GM19035 (cell line): ENCODE measurements around the gene RNF151.
A peak's percentile ranks its signal among the peaks of the same experiment; 100 is the strongest.
"Not testable (repeated sequence)": the region's sequence is repeated elsewhere in the genome, so short reads cannot be mapped to it uniquely, and the experiment has no call there.

Experiments used
- ATAC-seq: cut with Tn5 transposase; IDR thresholded peaks from one replicate; pipeline ENCODE4 v1.9.1; 2021; ENCODE audit not compliant: unreplicated experiment

Gene RNF151

GRCh38 chr16:1958715-1959268 is 7.9 kb upstream of the RNF151 start:
- ATAC-seq = no peak

GRCh38 chr16:1959269-1960039 is 7.2 kb upstream of the RNF151 start, which contains the start of gene NDUFB10:
TSS of gene NDUFB10 (plus strand) at chr16:1959538. CDS start at chr16:1959625, 87 bp downstream.
- ATAC-seq = peak; percentile 74

- ATAC-seq = no peak
Observed at GRCh38 chr16:1960665-1961630, 5.7 kb upstream of the RNF151 start.

DNA sequence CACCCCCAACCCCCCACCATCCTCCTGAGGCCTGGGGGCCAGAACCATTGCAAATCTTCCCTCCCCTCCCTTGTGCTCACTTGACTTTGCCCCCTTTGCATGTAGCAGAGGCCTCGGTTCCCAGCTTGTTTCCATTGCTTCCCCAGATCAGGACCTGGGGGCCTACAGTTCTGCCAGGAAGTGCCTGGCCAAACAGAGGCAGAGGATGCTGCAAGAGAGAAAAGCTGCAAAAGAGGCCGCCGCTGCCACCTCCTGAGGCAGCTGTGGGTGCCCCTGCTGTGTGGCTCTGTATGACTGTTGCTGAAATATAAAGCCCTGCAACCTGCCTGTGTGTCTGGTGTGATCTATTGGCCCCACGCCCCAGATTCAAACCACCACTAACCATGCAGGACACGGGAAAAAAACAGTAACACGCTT is 5.0 kb upstream of the RNF151 start:
- no peak for ATAC-seq

GRCh38 chr16:1962161-1963153 is 4.2 kb upstream of the RNF151 start:
- ATAC-seq = not testable (repeated sequence)

- ATAC-seq = no peak
Observed at GRCh38 chr16:1963806-1964505, 2.7 kb upstream of the RNF151 start.

GRCh38 chr16:1964506-1965395 is 1.9 kb upstream of the RNF151 start, which contains the start of gene RPS2:
TSS of gene RPS2 (minus strand) at chr16:1964826. CDS start at chr16:1964625, 201 bp downstream.
- ATAC-seq = peak; percentile 88

DNA sequence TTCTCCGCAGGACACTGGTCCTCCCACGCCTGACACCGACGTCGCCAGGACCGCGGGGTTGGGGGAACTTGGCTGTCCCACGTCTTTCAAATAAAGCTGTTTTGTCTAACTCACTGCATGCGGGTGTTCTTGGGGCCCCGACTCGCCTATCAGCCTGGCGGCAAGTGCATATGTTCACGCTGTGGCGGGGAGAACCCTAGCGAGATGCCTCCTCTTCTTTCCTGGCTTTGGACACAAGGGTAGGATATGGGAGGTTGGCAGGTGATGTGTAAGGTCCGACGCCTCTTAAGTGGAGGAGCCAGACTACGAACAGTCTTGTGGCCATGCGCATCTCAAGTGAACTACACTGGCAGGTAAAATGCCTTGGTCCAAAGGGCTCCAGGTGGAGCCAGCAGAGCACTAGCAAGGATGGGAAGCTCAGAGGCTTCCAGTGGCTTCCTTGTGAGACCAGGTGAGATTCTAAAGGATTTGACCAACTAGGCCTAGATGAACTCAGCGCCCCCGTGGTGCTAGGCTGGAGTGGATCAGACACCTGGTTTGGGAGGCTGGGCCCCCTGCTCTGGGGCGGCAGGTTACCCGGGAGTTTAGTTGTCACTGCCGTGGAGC is 1.2 kb upstream of the RNF151 start:
- no peak for ATAC-seq

DNA sequence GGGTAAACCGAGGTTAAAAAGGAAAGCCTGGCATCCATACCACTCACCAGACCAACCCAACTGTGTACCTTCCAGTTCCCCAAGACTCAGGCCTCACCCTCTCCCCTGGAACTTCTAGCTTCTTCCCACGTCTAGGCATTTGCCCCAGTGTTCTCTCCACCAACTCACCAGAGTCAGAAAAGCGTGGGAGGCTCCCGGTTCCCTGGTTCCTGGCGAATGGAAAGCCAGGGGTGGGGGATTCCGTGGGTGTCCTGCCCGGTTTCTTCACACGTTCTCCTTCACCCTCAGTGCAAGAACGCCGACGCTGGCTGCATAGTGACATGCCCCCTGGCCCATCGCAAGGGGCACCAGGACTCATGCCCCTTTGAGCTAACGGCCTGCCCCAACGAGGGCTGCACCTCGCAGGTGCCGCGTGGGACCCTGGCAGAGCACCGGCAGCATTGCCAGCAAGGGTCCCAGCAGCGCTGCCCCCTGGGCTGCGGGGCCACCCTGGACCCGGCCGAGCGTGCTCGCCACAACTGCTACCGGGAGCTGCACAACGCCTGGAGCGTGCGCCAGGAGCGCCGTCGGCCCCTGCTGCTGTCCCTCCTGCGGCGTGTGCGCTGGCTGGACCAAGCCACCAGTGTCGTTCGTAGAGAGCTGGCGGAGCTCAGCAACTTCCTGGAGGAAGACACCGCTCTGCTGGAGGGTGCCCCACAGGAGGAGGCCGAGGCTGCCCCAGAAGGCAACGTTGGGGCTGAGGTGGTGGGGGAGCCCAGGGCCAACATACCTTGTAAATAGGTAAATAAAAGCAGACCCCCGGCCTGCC is 1.7 kb downstream of the RNF151 start:
- no peak for ATAC-seq

GRCh38 chr16:1971796-1972489 is 5.3 kb downstream of the RNF151 start, which contains the start of gene TBL3:
TSS of gene TBL3 (plus strand) at chr16:1972053. CDS start at chr16:1972165, 112 bp downstream.
- ATAC-seq = peak; percentile 72

- ATAC-seq = peak; percentile 12
Observed at GRCh38 chr16:1972490-1972877, 5.8 kb downstream of the RNF151 start.

GRCh38 chr16:1973461-1974156 is 7.0 kb downstream of the RNF151 start:
- no peak for ATAC-seq

DNA sequence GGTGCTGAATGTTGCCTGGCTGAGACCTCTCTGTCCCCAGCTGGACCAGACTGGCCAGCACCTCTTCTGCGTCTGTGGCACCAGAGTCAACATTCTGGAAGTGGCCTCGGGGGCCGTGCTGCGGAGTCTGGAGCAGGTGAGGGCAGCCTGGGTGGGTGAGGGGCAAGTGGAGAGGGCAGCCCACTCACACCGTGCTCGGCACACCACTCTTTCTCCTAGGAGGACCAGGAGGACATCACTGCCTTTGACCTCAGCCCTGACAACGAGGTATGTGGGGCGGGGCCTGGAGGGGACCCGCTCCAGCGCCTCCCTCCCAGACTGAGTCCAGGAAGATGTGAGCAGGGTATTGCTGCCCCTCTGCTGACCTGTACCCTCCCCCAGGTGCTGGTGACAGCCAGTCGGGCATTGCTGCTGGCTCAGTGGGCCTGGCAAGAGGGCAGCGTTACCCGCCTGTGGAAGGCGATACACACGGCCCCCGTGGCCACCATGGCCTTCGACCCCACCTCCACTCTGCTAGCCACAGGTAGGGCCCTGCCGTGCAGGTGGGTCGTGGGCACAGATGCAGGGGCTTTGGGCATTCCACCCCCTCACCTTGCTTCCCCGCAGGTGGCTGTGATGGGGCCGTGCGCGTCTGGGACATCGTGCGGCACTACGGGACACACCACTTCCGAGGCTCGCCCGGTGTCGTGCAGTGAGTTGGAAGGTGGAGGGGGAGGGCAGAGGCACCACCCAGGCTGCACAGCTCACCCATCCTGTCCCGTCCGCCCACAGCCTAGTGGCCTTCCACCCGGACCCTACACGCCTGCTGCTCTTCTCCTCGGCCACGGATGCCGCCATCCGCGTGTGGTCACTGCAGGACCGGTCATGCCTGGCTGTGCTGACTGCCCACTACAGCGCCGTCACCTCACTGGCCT is 7.8 kb downstream of the RNF151 start:
- no peak for ATAC-seq

DNA sequence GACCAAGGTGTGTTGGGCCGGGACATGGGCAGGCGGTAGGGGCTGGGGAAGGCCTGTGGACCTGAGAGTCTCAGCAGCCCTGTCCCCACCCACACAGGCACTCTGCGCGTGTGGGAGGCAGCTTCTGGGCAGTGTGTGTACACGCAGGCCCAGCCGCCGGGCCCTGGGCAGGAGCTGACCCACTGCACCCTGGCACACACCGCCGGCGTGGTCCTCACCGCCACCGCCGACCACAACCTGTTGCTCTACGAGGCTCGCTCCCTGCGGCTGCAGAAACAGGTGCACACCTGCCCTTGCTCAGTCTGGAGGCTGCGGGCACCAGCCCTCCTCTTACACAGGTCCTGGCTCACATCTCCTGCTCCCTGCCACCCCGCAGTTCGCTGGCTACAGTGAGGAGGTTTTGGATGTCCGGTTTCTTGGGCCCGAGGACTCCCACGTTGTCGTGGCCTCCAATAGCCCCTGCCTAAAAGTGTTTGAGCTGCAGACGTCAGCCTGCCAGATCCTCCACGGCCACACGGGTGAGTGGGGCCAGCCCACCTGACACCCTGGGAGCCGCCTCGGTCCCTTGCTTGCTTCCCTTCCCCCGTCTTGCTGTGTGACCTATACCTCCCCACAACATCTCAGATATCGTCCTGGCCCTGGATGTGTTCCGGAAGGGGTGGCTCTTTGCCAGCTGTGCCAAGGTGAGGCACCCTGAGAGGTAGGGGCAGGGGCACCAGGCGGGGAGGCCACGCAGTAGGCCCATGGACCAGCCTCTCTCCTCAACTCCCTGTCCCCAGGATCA is 9.0 kb downstream of the RNF151 start:
- ATAC-seq = no peak
